ENCODE results near the gene APOBR.
"Not testable (repeated sequence)": the region's sequence is repeated elsewhere in the genome, so short reads cannot be mapped to it uniquely, and the experiment has no call there.

The APOBR gene

DNA sequence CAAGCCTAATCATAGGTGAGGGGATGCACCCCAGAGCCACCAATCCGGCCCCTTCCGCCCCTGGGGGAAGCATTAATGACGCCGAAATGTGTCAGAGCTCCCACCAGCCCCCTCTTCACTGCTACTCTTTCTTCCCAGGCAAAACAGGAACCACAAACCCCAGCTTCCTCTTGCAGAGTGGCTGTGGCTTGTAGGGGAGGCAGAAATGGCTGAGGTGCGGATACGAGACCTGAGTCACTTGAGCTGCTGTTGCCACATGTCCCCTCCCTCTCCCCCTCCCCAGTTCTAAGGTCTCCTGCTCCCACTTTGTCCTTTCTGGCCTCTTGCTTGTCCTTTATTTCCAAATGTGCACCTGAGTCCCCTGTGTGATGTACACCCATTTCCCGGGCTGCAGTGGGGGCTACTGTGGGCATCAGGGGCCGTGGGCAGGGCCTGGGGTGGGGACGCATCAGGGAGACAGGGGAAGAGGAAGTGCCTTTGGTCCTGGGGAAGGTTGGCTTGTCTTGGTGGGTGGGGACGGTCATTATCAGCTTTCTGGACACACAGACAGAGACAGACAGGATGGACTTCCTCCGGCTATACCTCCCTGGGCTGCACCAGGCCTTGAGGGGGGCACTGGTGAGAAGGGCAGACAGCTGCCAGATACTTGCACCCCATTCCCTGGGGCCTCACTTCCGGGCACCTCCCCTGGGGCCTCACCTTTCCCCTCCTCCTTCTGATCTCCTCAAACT lies at the start of gene APOBR:
TSS of gene APOBR (plus strand) at position 523 of the 731 bp plus-strand sequence. CDS start at position 562, 39 bp downstream.
- Histone ChIP-seq H4K20me1 (ENCODE audit: insufficient read depth, low read length) (no peaks in the 10 kb centered on the region), H3K9me3 (ENCODE audit: low read length) (no peaks in the 10 kb centered on the region), H3K4me1 (ENCODE audit: insufficient read depth, low read length, severe bottlenecking) (peaks cover 31% of the 10 kb centered on the region), H3K79me2 (ENCODE audit: insufficient read depth, low read length) (no peaks in the 10 kb centered on the region), H3K4me2 (ENCODE audit: low read length) (peak within 1 kb of the TSS; percentile 59), H3K9me2 (ENCODE audit: low read depth, low read length) (no peaks in the 10 kb centered on the region), H3K36me3 (ENCODE audit: insufficient read depth, low read length) (no peaks in the 10 kb centered on the region), H3K4me3 (ENCODE audit: low read depth, low read length, poor library complexity, severe bottlenecking) (peak within 1 kb of the TSS; percentile 37), H3F3A (ENCODE audit: insufficient read depth, low read length) (no peaks in the 10 kb centered on the region), H3K27ac (ENCODE audit: low read depth, low read length, poor library complexity, severe bottlenecking) (peak within 1 kb of the TSS; percentile 29), H3K27me3 (ENCODE audit: insufficient read depth, low read length) (no peaks in the 10 kb centered on the region), H2AFZ (ENCODE audit: low read length) (peak within 1 kb of the TSS; percentile 89; the same call in 1 of the 2 replicates), H3K9ac (ENCODE audit: low read length) (peak within 1 kb of the TSS; percentile 41; the same call in 1 of the 2 replicates)
- no peak for TF ChIP-seq EZH2 (IDR thresholded peaks at IDR 0.05; ENCODE audit: borderline replicate concordance, low read length)
- TF ChIP-seq CTCF (IDR thresholded peaks at IDR 0.05; ENCODE audit: low read length), result no peak

GRCh38 chr16:28446388-28446787 lies 48.1 kb upstream of the APOBR start:
- not testable (repeated sequence) for H3K4me3 ChIP-seq (ENCODE audit: low read depth, low read length, poor library complexity, severe bottlenecking); H3F3A ChIP-seq (ENCODE audit: insufficient read depth, low read length); H4K20me1 ChIP-seq (ENCODE audit: insufficient read depth, low read length); H3K27ac ChIP-seq (ENCODE audit: low read depth, low read length, poor library complexity, severe bottlenecking); H3K4me1 ChIP-seq (ENCODE audit: insufficient read depth, low read length, severe bottlenecking); H3K27me3 ChIP-seq (ENCODE audit: insufficient read depth, low read length); H3K36me3 ChIP-seq (ENCODE audit: insufficient read depth, low read length); H3K4me2 ChIP-seq (ENCODE audit: low read length); H3K9me3 ChIP-seq (ENCODE audit: low read length); H3K9ac ChIP-seq (ENCODE audit: low read length); H3K9me2 ChIP-seq (ENCODE audit: low read depth, low read length); H2AFZ ChIP-seq (ENCODE audit: low read length); H3K79me2 ChIP-seq (ENCODE audit: insufficient read depth, low read length)

DNA sequence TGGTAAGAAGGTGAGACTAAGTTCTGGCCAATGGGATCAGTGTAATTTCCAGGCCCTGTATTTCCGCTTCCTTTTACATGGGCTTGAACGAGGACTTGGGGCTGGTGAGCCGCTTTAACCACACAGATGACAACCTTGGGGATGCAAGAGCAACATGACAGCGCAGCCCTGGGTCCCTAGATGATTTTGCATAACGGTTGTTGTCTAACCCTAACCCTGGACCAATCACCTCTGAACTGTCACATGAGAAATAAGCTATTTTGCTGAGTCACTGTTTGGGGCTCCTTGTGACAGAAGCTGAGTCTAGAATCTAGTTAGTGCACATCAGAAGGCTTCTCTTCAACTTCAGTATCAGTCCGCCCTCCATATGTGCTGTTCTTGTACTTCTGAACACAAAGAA lies 47.4 kb upstream of the APOBR start:
- not testable (repeated sequence) for H3K9me2 ChIP-seq (ENCODE audit: low read depth, low read length); H3K27ac ChIP-seq (ENCODE audit: low read depth, low read length, poor library complexity, severe bottlenecking); H3K36me3 ChIP-seq (ENCODE audit: insufficient read depth, low read length); H3K79me2 ChIP-seq (ENCODE audit: insufficient read depth, low read length); H3K9me3 ChIP-seq (ENCODE audit: low read length); H3K4me2 ChIP-seq (ENCODE audit: low read length); H4K20me1 ChIP-seq (ENCODE audit: insufficient read depth, low read length); H3K4me1 ChIP-seq (ENCODE audit: insufficient read depth, low read length, severe bottlenecking); H3K9ac ChIP-seq (ENCODE audit: low read length); H3K4me3 ChIP-seq (ENCODE audit: low read depth, low read length, poor library complexity, severe bottlenecking); H3F3A ChIP-seq (ENCODE audit: insufficient read depth, low read length); H3K27me3 ChIP-seq (ENCODE audit: insufficient read depth, low read length); H2AFZ ChIP-seq (ENCODE audit: low read length)

- Histone ChIP-seq H3K9me2 (ENCODE audit: low read depth, low read length) (no peaks in the 10 kb centered on the region), H3K4me3 (ENCODE audit: low read depth, low read length, poor library complexity, severe bottlenecking) (no peak overlapping the region), H3K4me2 (ENCODE audit: low read length) (no peak overlapping the region), H3F3A (ENCODE audit: insufficient read depth, low read length) (no peaks in the 10 kb centered on the region), H3K9me3 (ENCODE audit: low read length) (no peaks in the 10 kb centered on the region), H3K36me3 (ENCODE audit: insufficient read depth, low read length) (peaks cover 20% of the 10 kb centered on the region; the same call in 1 of the 2 replicates), H3K79me2 (ENCODE audit: insufficient read depth, low read length) (no peaks in the 10 kb centered on the region), H4K20me1 (ENCODE audit: insufficient read depth, low read length) (no peaks in the 10 kb centered on the region), H3K27ac (ENCODE audit: low read depth, low read length, poor library complexity, severe bottlenecking) (no peak overlapping the region), H3K4me1 (ENCODE audit: insufficient read depth, low read length, severe bottlenecking) (peaks cover 5% of the 10 kb centered on the region), H3K27me3 (ENCODE audit: insufficient read depth, low read length) (no peaks in the 10 kb centered on the region), H2AFZ (ENCODE audit: low read length) (no peak overlapping the region), H3K9ac (ENCODE audit: low read length) (no peak overlapping the region)
- TF ChIP-seq CTCF (IDR thresholded peaks at IDR 0.05; ENCODE audit: low read length) (no peak), EZH2 (IDR thresholded peaks at IDR 0.05; ENCODE audit: borderline replicate concordance, low read length) (no peak)
Observed at GRCh38 chr16:28473714-28474265, 20.7 kb upstream of the APOBR start.

Measured in OCI-LY1 (cell line).